GM21381 (cell line): ENCODE measurements around the gene STUM.
"Not testable (repeated sequence)": the region's sequence is repeated elsewhere in the genome, so short reads cannot be mapped to it uniquely, and the experiment has no call there.

ENCODE experiments used
- ATAC-seq: cut with Tn5 transposase; IDR thresholded peaks from one replicate; pipeline ENCODE4 v1.9.1; 2021; ENCODE audit warnings: mild to moderate bottlenecking, moderate library complexity; ENCODE audit not compliant: unreplicated experiment

STUM gene

DNA sequence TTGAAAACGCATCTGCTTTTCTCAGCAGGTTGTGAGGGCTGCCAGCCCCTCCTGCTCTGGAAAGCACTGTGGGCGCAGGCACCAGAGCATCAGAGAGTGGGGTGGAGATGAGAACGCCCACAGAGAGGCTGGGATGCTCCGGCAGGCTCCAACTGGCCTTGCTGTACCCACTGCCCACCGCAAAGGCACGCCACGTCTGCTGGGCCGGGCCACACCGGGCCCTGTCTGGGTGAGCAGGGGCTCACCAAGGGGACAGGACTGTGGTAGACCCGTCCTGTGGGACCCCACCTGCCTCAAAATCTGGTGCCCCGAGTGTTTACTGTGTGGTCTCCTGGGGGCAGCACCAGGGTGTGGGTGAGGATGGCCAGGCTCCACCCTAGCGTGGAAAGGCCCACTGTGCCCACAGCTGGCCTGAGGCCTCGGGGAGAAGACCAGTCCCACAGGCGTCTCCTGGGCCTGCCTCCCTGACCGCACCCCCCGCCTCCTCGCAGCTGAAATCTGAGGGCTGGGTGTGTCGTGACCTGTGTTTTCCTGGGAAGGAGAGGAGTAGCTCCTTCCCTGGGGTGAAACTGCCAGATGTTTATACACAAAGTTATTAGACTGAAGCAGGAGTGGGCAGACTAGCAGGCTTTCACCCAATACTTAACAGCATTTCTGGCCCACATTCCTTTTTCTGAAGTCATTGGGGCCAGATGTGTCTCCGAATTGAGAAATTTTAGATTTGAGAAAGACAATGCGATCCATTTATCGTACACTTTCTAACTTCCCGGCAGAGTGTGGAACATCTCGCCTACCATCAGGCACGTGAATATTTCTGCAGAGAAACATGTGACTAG is 53.8 kb downstream of the STUM start:
- no peak for ATAC-seq

DNA sequence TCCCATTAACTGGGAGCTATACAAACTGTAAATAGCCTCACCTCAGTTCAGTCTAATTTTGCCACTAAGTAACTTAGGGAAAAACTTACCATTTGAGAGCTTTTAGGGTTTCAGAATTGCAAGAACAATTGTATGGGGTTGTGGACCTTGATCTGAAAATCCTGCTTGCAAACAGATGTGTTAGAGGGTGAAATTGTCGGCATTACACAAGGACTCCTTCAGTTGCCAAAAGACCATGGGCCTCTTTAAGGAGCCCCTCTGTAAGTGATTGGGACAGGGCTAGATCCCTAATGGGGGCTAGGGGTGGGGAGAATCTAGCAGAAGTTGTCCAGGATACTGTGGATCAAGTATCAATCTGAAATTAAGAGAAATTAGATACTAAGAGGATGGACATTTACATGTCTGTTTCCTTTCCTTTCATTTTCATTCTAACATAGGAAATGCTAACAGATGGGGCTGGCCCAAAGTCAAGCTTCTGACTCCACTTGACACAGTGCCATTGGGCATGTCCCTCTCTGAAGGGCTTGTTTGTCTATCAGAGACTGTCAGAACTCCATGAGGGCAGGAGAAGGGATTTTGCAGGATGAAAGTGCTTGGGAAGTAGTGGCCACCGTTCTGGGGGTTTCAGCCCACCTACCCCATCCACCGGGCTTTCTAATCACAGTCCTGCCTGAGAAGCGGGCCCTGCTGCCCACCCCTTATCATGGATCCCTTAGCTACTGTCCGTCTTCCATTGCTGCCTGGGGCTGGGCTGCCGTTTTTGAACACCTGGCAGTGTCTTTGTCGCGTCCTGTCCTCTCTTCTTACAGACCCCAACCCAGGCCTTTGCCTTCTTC is 54.7 kb downstream of the STUM start:
- ATAC-seq, result no peak

DNA sequence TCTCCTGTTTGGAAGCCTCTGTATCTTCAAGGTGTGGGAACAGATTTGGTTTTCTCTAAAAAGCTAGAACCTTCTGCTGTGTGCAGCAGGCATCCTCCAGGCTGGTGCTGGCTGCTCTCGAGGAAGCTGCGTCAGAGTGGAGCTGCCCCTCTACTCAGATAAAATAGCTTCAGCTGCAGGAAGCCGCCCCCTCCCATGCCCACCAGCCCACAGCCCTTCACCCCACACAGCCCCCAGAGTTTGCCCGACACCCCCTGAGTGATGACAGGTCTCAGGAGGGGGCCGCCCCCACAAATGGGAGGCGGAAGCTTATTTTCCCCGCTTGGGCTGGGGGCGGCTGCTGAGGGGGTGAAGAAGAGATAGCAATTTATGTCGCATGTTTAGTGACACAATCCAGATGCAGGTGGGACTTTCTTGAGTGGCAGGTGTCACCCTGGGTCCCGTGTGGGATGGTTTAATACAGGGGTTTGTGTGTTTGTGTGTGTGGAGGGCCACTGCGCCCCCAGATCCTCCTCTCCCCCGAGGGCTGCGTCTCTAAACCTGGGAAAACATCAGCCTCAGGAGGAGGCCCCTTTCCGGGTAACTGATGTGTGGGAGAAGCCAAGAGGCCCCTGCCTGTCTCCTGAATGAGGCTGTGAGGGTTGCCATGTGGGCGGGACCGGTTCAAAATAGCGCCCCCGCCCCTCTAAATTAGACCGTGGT is 55.4 kb downstream of the STUM start:
- ATAC-seq, result no peak

DNA sequence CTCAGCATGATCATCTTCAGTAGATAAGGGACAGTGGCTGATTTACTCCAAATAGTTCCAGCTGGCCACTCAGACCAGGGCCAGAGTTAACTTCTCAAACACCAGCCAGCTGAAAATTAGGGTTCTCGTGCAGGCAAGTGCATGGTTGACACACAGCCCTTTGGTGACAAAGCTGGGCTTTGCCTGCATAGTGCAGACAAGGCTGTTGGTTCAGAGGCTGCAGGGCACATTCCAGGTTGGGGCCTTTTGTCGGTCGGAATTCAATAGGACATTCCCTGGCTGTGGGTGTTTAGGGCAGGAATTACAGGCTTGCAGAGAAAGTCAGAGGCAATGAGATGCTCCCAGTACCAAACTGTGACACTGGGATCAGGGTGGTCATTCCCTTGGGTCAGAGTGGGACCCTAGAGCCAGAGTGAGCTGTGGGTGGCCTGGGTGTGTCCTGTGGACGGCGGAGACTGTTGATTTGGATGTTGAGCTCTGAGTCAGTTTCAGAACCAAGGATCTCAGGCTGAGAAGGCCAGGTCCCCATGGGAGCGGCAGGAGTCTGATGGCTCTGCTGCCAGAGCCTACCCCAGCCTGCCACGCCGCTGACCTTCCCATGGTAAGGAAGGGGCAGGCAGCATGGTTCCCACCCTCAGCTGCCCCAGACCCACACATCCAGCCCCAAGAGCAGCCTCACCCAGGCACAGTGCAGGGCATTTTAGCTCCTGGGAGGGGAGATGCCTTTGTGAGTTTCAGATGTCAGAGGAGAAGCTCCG is 56.2 kb downstream of the STUM start:
- ATAC-seq, result no peak

DNA sequence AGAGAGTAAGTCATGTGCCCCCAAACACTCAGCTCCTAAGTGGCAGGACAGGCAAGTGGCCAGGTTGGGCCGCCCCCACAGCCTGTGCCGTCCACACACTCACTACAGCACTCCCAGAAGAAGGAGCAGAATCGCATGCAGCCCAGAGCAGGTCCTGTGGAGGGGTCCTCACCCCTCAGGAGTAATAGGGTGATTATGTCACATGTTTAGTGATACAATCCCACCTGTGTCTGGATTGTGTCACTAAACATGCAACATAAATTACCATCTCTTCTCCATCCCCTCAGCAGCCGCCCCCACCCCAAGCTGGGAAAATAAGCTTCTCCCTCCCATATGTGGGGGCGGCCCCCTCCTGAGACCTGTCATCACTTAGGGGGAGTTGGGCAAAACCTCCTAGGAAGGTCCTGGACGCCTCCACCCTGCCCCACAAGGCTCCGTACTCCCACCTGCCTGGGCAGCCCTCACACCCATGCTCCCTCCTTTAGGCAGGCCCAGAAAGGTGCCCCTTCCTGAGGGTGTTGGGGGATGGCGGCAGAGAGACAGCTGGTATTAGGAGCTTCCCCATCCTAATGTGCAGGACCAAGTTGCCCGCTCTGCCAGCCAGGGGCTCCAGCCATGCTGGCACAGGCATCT is 56.9 kb downstream of the STUM start:
- no peak for ATAC-seq

DNA sequence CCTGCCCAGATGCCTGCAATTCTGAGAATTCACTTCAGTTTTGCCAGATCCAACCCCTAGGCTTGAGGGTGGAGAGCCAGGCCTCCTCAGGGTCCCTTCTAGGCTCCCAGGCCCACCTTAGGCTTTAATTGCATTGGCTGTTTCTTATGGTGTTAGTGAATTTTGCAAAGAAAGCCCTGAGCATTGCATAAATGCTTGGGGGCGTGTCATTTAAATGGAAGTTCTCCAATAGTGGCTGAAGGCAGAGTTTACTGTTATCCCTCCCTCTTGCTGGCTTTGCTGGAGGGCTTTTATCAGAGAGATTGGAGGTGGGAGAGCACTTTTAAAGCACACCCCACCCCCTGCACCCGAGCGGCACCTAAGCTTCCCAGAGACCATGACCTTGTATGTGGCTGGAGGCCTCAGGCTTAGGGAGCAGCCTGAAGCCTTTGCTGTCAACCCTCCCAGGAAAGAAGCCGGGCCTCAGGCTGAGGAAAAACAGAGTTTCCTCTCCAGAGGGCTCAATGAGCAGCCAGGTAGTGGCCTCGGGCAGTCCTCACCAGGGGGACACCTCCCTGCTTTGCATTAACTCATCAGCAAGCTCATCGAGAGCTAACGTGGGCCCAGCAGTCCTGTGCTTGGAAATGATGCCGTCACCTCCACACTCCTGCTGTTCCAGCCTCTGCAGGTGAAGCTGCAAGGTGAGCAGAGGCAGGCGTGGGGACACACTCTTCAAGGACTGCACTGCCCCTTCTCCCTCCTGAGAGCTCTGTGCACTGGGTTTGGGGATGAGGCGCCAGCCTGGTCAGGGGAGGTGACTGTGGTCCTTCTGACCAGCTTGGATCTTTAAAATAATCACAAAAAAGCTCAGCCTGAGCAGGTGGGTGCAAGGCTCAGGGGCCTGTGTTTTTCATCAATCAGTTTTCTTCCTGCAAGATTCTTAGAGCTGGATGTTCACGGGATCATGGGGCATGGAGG is 58.0 kb downstream of the STUM start:
- no peak for ATAC-seq

DNA sequence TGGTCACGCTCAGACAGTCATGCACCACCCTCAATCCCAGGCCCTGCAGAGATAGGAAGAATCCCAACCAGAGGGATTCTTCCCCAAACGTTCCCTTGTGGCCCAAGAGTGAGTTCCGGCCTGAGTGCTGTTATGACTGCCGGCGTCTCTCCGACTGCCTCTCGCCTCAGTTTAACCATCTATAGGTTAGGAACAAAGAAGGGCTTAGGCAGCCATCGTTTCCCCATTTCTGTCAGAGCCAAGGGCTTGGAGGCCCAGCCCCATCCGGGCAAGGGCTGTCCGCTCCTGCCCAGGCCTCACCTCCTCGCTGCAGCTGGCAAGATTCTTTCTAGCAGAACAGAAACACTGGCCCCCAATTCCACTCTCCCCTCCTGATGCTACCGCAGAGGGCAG is 58.7 kb downstream of the STUM start:
- no peak for ATAC-seq

DNA sequence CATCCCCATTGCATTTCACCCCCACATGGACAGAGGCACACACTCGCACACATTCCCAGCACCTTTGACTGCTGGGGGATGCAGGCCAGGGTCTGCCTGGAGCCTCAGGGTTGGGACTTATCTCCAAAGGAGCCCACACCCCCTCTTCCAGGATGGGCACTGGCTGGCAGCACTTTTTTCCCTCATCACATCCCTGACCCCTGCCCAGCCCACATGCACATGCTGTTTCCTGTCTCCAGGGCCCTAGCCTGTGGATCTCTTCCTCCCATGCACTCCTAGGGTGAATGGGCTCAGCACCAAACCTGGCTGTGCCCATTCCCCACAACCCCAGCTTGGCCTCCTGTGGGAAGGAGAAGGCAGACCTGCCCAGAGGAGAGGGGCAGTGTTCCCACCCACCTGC is 59.3 kb downstream of the STUM start:
- ATAC-seq, result no peak

DNA sequence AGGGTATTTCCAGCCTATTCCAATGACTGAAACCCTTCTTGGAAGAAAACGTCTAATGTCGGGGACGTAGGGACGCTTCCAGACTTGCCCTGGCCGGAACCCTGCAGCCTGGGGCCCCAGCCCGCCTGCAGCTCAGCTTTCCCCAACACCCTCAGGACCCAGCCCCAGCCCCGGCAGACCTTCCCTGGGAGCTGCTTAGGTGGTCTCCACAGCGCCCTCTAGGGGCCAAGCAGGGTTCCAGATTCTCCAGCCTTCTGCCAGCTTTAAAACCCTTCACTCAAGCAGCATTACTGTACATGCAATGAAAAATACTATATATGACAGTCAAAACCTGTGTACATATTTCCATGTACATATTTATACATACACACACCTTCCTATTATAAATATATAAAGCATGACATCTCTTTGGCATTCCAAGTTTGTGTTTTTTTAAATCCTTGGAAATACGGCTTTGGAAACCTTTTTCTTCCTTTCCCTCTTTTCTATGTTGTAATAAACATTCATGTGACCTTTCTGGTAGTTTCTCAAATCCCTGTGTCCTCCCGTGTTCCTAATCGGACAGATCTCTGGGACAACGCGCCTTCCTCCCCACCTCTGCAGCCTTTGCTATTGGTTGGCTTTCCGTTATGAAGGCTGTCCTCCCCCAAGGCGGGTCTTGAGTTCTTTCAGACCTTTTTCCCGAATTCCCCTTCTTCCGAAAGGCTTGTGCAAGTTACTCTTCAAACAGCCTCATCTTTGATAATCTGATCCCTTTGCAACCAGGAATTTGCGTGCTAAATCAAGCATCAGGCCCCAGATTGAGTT is 60.3 kb downstream of the STUM start:
- no peak for ATAC-seq

DNA sequence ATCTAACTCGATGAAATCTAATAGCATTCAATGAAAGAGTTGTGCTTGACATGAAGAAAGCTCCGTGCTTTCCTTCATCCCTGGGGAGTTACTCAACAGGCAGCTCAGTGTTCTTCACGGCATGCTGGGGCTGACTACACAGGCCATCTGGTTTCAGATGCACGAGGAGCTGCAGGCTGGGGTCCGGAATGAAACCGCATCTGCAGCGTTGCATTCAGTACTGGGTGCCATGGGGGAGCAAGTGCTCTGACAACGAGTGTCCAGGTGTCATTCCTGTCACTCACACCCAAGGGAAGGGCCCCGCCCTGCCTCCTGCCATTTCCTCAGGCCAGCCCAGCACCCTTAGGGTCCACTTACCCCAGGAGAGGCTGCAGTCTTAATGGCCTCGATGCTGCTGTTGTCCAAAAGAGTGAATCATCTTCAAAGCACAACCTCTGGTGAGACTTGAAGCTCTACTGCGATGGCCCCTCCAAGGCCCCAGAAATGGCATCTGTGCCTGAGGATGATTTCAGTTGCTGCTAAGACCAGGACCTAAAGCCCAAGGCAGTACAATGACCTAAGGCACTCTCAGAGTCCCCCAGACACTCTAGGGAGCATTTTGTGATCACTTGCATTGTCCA is 61.4 kb downstream of the STUM start:
- ATAC-seq, result no peak

DNA sequence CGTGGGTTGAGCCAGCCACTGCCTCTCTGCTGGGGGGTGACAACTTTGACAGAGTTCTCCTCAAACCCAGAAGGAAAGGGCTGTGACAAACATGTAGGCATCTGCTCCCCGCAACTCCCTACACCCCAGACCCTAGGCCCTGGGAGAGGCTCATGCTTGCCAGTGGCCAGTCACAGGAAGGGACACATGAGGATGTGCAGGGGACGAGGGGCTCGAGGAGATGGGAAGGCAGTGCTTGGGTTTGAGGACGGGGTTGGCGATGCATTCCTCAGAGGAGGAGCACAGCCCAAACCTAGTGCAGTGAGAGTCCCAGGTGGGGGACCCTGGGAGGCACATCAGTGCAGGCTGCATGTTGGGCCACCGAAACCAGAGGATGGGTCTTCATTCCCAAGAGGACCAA is 62.1 kb downstream of the STUM start:
- ATAC-seq, result no peak

DNA sequence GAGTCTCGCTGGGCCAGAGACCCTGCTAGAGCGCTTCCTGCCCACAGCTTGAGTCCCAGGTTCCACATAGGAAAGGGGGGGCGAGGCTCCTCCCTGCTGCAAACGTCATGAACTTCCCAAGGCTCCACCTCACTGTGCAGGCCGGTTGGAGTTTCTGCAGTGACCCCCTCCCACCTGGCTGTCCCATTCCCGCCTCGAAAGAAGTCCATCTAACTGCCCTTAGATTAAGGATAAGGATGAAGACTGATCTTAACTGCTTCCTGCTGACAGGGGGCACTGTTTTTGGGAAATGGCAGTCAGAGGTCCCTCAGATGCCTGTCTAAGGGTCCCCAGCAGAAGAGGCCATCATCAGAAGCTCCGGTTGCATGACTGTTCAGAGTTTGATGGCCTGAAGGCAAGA is 62.7 kb downstream of the STUM start:
- no peak for ATAC-seq

DNA sequence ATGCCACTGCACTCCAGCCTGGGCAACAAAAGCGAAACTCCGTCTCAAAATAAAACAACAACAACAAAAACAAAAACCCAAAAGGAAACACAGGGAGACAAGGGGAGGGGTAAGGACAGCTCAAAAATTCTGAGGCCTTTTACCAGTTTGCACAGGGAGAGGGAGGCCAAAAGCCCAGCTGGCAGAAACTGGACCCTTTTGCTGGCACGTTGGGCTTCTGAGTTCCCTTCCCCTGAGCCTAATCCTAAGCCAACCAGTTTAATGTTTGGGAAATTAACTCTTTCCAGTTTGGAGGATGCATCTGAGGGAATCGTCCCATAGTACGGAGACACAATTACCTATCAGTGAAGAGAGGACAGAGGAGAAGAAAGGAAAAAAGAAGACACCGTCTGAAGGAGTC is 63.4 kb downstream of the STUM start:
- ATAC-seq, result not testable (repeated sequence)

DNA sequence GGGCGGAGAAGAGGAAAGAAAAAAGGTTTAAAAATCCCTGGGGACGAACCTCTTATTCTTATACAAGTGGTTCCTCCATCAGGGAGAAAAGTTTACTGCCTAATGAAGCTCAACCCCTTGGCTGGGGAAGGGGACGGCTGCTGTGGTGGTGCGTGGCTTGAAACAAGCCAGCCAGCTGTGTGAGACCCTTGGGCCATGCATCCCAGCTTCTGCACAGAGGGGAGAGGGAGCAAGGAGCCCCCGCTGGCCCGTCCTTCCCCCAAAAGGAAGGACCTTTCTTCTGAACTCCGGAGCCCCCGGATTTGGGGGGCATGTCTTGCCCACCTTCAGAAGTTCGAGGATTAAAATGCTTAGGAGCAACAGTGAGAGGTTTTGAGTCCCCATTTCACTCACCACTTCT is 67.3 kb downstream of the STUM start:
- no peak for ATAC-seq

DNA sequence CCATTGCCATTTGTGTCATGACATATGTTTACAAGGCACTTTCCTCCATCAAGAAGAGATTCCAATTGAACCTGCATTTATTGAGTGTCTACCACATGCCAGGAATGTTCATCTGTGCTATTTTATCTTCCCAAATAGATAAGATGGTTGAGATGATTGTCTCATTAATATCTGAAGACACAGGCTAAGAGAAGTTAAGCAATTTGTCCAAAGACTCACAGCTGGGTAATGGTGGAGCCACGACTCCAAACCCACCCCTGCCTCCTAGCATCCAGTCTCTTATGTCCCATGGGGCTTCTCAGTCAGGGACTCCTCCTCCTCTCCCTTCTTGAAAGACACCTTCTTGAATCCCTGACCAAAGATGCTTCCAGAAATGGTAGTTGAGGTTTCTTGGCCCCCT is 68.1 kb downstream of the STUM start:
- ATAC-seq, result no peak

DNA sequence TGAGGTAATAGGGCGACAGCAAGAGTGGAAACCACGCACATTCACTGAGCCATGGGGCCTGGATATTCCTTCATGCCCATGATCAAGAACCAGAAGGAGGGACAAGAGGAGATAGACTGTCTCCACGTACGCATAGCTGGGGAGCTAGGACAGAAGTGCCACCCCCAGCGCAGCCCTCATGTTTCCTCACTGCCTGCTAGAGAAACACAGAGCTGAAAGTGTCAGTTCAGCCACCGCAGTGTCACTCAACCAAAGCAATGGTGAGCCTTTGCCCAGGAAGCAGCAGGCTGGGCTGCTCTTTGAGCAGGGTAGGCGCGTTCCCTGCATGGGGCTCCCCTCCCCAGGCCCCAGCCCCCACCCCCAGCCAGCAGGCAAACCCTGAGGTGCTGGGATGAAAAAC is 68.5 kb downstream of the STUM start:
- ATAC-seq, result no peak

DNA sequence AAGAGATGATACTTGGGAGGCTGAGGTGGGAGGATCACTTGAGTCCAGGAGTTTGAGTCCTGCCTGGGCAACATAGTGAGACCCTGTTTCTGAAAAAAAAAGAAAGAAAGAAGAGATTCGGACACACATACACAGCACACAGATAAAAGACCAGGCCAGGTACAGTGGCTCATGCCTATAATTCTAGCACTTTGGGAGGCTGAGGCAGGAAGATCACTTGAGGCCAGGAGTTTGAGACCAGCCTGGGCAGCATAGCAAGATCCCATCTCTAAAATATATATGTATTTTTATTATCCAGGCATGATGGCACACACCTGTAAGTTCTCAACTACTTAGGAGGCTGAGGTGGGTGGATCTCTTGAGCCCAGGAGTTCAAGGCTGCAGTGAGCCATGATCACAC is 69.2 kb downstream of the STUM start:
- not testable (repeated sequence) for ATAC-seq

DNA sequence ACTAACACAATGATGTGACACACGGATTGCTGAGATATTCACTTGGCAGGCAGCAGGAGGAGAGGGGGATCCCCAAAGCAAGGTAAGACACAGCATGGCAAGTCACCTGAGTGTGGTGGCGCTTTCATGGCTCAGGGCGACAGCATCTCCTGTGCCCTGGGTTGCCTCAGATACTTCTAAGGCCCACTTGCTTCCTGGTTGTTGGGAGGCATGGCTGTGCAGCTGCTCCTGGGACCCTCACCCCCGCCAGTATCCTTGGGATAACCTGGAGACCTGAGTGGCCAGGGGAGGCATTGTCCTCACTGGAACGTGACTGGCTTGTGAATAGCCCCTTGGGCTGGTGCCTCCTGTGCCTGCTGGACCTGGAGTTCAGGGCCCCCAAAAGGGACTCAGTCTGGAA is 69.8 kb downstream of the STUM start:
- ATAC-seq, result no peak
